ENCODE results near the gene CPLANE1. TPM values are rescaled to one million over a fixed set of nuclear protein-coding genes. Genes with fewer than 3 reads are reported as not detected.

CPLANE1 gene
- total and polyA plus RNA-seq, 2 donors (not counting 3 experiments of a cell fraction or from before 2014, with no cell fraction given): 4.6 to 21.5 TPM

GRCh38 chr5:37121465-37121864 is 127.7 kb downstream of the CPLANE1 start:
- Histone ChIP-seq H3K4me3 (replicated peaks in 1 of 3; ENCODE audit: insufficient read depth in 1 of 3, low read depth in 1 of 3, low read length in 3 of 3) (no peak overlapping the region), H3K79me2 (ENCODE audit: control insufficient read depth, insufficient read depth, low read length) (no peaks in the 10 kb centered on the region), H4K20me1 (replicated peaks; ENCODE audit: control insufficient read depth, extremely low read depth, insufficient read depth, low read length) (no peaks in the 10 kb centered on the region), H3K9ac (replicated peaks; ENCODE audit: extremely low read depth, insufficient read depth, low read length) (no peak overlapping the region), H3K27me3 (ENCODE audit: control insufficient read depth in 2 of 2, insufficient read depth in 2 of 2, low read length in 2 of 2) (no peaks in the 10 kb centered on the region), H3K9me3 (replicated peaks; ENCODE audit: control insufficient read depth, insufficient read depth, low read length) (no peaks in the 10 kb centered on the region), H3K36me3 (ENCODE audit: control insufficient read depth in 2 of 2, extremely low read depth in 1 of 2, insufficient read depth in 2 of 2, low read length in 2 of 2) (peaks cover 2 to 5% of the 10 kb centered on the region in 2 experiments), H2AFZ (ENCODE audit: low read depth, low read length) (no peak overlapping the region), H3K9me1 (replicated peaks; ENCODE audit: control insufficient read depth, extremely low read depth, insufficient read depth, low read length) (no peaks in the 10 kb centered on the region), H3K4me2 (ENCODE audit: insufficient read depth, low read length) (no peak overlapping the region), H3K27ac (ENCODE audit: insufficient read depth, low read depth, low read length) (no peak overlapping the region), H3K4me1 (ENCODE audit: control insufficient read depth, extremely low read depth, insufficient read depth, low read length) (no peaks in the 10 kb centered on the region)
- intact Hi-C loops (cut with micrococcal nuclease): no loop called here
- no TSS peak for BruUV-seq (replicated peaks)
- ChIA-PET POLR2A (no interaction called here), CTCF (no interaction called here)
- TF ChIP-seq JUN (IDR thresholded peaks at IDR 0.05; ENCODE audit: borderline replicate concordance, insufficient read depth, insufficient read length, low read depth): no peak
- dilution Hi-C loops (cut with MboI; ENCODE audit: extremely low pct_ligation_motif_present, low sequenced_read_pairs): no loop called here
- DNase-seq (ENCODE audit: low read depth, low spot score) (no peak), FAIRE-seq (no peak)

- peaks cover 2 to 5% of the 10 kb centered on the region in 2 experiments for H3K36me3 ChIP-seq (ENCODE audit: control insufficient read depth in 2 of 2, extremely low read depth in 1 of 2, insufficient read depth in 2 of 2, low read length in 2 of 2)
- TF ChIP-seq POLR2AphosphoS5 (IDR thresholded peaks at IDR 0.05; ENCODE audit: insufficient read depth, low read depth, low read length) (no peak), GATA2 (IDR thresholded peaks at IDR 0.05; ENCODE audit: insufficient read depth, insufficient read length, low read depth, low read length) (no peak), POLR2A (IDR thresholded peaks at IDR 0.05; ENCODE audit: low read depth, low read length) (no peak), CTCF (IDR thresholded peaks at IDR 0.05; ENCODE audit: extremely low read depth in 1 of 2, insufficient read depth in 1 of 2, low read depth in 1 of 2, low read length in 2 of 2) (no peak), EZH2 (IDR thresholded peaks at IDR 0.05; ENCODE audit: borderline replicate concordance, low read depth, low read length, severe bottlenecking) (no peak), FOS (IDR thresholded peaks at IDR 0.05; ENCODE audit: borderline replicate concordance, insufficient read depth, low read length) (no peak), MYC (IDR thresholded peaks at IDR 0.05; ENCODE audit: low read depth, low read length) (no peak), JUN (IDR thresholded peaks at IDR 0.05; ENCODE audit: borderline replicate concordance, insufficient read depth, insufficient read length, low read depth) (no peak), MAX (IDR thresholded peaks at IDR 0.05; ENCODE audit: insufficient read depth, insufficient read length) (no peak)
- no peaks in the 10 kb centered on the region for H3K4me1 ChIP-seq (ENCODE audit: control insufficient read depth, extremely low read depth, insufficient read depth, low read length)
- dilution Hi-C loops (cut with MboI; ENCODE audit: extremely low pct_ligation_motif_present, low sequenced_read_pairs): no loop called here
- H3K9me3 ChIP-seq (replicated peaks; ENCODE audit: control insufficient read depth, insufficient read depth, low read length): no peaks in the 10 kb centered on the region
- ChIA-PET CTCF (no interaction called here), POLR2A (no interaction called here)
- no peak overlapping the region for H3K9ac ChIP-seq (replicated peaks; ENCODE audit: extremely low read depth, insufficient read depth, low read length)
- no peaks in the 10 kb centered on the region for H3K79me2 ChIP-seq (ENCODE audit: control insufficient read depth, insufficient read depth, low read length)
- BruUV-seq (replicated peaks): no TSS peak
- H3K9me1 ChIP-seq (replicated peaks; ENCODE audit: control insufficient read depth, extremely low read depth, insufficient read depth, low read length): no peaks in the 10 kb centered on the region
- DNase-seq (ENCODE audit: low read depth, low spot score) (no peak), FAIRE-seq (no peak)
- H4K20me1 ChIP-seq (replicated peaks; ENCODE audit: control insufficient read depth, extremely low read depth, insufficient read depth, low read length): no peaks in the 10 kb centered on the region
- no peak overlapping the region for H3K4me2 ChIP-seq (ENCODE audit: insufficient read depth, low read length)
- intact Hi-C loops (cut with micrococcal nuclease): no loop called here
- H3K4me3 ChIP-seq (replicated peaks in 1 of 3; ENCODE audit: insufficient read depth in 1 of 3, low read depth in 1 of 3, low read length in 3 of 3): no peak overlapping the region
- H3K27me3 ChIP-seq (ENCODE audit: control insufficient read depth in 2 of 2, insufficient read depth in 2 of 2, low read length in 2 of 2): no peaks in the 10 kb centered on the region
- no peak overlapping the region for H2AFZ ChIP-seq (ENCODE audit: low read depth, low read length)
- H3K27ac ChIP-seq (ENCODE audit: insufficient read depth, low read depth, low read length): no peak overlapping the region
Observed at GRCh38 chr5:37121027-37121426, 128.1 kb downstream of the CPLANE1 start.
